Adipose tissue (tissue), 3 donors: ENCODE data around the gene SMARCB1. TPM values are rescaled to one million over a fixed set of nuclear protein-coding genes. Genes with fewer than 3 reads are reported as not detected.

Experiments used
- H3K27ac ChIP-seq: one replicate; pipeline ENCODE4 v1.5.1; 2013; ENCODE audit warnings: low read depth, low read length
- WGBS, 3 donors: extraction: QIAGEN DNeasy Blood & Tissue Kit; methylation state at CpG; one replicate each; pipeline ENCODE4 v1.1.7; 2013; 5-methylcytosine and 5-hydroxymethylcytosine counted together
- polyA plus RNA-seq, 3 donors: library from polyadenylated mRNA; stranded (reverse); fragments of 200-250 nt; gene quantifications; one replicate each; pipeline ENCODE4 v1.2.3, GENCODE V29; 2013
- donor health status: healthy with polysubstance abuse.
- donor health status: Bipolar disorder and iron deficiency.
- donor health status: healthy.

The SMARCB1 gene
- polyA plus RNA-seq, 3 donors: 33.5 to 50.1 (median 38.6) TPM

GRCh38 chr22:23756891-23757290 is 29.9 kb upstream of the SMARCB1 start:
- 44 to 63% (median 62%) methylated on average over 4 of the region's 4 CpGs for WGBS, 3 donors
- no peak overlapping the region for H3K27ac ChIP-seq

DNA sequence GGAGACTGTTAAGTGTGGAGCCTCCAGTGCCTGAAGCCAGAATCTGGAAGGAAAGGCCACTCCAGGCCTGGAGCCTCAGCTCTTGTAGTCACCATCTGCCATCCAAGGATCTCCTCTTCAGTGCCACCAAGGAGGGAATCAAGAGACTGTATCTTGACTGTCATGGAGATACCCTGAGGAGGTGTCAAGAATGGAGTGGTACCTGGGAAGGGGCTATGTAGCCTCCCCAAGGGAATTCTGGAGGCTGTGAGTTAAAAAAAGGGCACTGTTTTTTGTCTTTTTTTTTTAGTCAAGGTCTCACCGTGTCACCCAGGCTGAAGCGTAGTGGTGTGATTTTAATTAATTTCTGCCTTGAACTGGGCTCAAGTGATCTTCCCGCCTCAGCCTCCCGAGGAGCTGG is 27.2 kb upstream of the SMARCB1 start:
- WGBS, 3 donors: 85 to 90% (median 89%) methylated on average over 4 of the region's 4 CpGs

GRCh38 chr22:23760056-23760455 is 26.7 kb upstream of the SMARCB1 start:
- H3K27ac ChIP-seq: no peak overlapping the region
- 82 to 87% (median 85%) methylated on average over 6 of the region's 6 CpGs for WGBS, 3 donors

More for the DNA sequence above, 27.2 kb upstream of the SMARCB1 start:
- no peak overlapping the region for H3K27ac ChIP-seq

DNA sequence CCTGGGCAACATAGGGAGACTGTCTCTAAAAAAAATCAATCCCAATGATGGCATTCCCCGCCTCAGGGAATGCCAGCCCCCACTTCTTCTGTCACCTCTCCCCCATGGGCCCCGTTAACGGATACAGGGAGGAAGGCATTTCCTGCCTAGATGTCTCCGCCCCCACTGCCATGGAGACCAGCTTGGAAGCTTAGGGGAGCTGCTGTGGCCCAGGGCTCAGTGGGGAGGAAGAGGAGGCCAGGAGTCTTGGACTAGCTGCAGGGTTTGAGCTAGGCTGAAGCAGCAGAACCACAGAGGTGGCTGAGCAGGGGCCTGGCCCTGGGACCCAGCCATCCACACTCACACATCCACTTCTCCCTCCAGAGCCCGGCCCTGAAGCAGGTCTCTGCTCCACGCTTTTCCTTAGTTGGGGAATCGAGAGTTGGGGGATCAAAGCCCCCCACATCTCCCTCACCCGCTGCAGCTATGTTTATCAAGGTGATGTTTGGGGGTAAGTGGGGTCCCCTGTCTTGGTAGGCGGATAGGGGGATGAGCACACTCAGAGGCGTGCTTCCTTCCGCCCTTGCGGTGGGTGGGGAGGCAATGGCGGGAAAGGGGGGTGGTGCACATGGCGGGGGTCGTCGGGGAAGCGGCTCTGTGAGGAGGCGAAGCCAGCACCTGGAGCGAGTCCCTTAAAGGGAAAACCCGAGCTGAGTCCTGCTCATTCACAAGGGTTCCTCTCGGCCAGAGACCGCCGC is 23.8 kb upstream of the SMARCB1 start, which contains the start of gene C22orf15:
TSS of gene C22orf15 (plus strand) at position 149 of the 737 bp plus-strand sequence. CDS start at position 466, 317 bp downstream.
- WGBS, 3 donors: 26 to 63% (median 38%) methylated on average over 23 of the region's 23 CpGs
- H3K27ac ChIP-seq: no peak within 1 kb of the TSS

- WGBS, 3 donors: 28 to 55% (median 47%) methylated on average over 16 to 17 of the region's 17 CpGs
- no peak overlapping the region for H3K27ac ChIP-seq
These were observed 23.2 kb upstream of the SMARCB1 start for GRCh38 chr22:23763579-23763945.

GRCh38 chr22:23763954-23764353 is 22.8 kb upstream of the SMARCB1 start:
- no peak overlapping the region for H3K27ac ChIP-seq
- 61 to 80% (median 71%) methylated on average over 7 of the region's 7 CpGs for WGBS, 3 donors

- no peak overlapping the region for H3K27ac ChIP-seq
These were observed 21.6 kb upstream of the SMARCB1 start for GRCh38 chr22:23764899-23765881.

GRCh38 chr22:23767303-23767672 is 19.5 kb upstream of the SMARCB1 start:
- no peak overlapping the region for H3K27ac ChIP-seq
- WGBS, 3 donors: 9 to 13% (median 11%) methylated on average over 20 to 27 of the region's 27 CpGs

More at GRCh38 chr22:23764899-23765881, 21.6 kb upstream of the SMARCB1 start:
- 90 to 93% (median 91%) methylated on average over 9 of the region's 9 CpGs for WGBS, 3 donors

DNA sequence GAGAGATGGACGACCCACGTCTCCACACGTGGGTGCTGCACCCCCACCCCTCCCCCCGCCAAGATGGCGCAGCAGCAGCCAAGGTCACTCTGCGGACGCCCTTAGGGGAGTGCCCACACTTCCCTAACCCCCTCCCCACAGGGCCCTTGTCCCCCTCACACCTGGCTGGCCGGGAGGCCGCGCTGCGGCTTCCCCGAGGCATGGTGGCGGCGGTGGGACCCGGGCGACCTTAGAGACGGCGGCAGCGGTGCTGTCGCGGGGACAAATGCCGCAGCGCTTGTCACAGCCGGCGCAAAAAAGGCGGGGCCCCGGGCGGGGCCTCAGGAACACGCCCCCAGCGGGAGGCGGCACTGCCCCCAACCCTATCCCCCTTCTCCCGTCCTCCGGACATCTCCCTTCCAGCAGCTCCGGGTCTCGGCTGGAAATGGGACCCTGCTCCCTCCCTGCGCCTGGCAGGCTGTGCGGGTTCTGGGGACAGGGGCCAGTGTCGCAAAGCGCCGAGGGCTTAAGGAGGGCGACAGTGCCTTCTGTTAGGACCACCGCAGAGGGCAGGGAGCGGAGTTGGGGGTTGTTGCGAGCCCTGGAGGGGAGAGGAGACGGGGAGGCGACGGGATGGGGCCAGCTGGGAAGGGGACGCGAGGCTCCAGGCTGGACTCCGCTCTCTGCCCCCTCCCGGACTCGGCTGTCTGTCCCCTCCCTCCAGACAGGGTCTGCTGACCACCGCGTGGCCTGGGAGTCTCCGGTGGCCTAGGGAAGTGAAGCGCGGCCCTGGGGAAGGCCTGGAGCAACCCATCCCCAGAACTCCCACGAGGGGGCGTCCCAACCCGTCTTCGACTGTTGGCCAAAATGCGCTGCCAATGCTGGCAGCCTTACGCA is 18.9 kb upstream of the SMARCB1 start, which contains the start of gene CHCHD10:
TSS of gene CHCHD10 (minus strand) at position 300 of the 876 bp plus-strand sequence. CDS start at position 202, 98 bp downstream.
- 0 to 2% (median 1%) methylated on average over 50 to 63 of the region's 63 CpGs for WGBS, 3 donors
- H3K27ac ChIP-seq: no peak within 1 kb of the TSS

GRCh38 chr22:23769321-23769965 is 17.3 kb upstream of the SMARCB1 start:
- 64 to 69% (median 69%) methylated on average over 6 of the region's 6 CpGs for WGBS, 3 donors
- H3K27ac ChIP-seq: no peak overlapping the region

GRCh38 chr22:23772315-23772648 is 14.5 kb upstream of the SMARCB1 start:
- WGBS, 3 donors: 12 to 24% (median 19%) methylated on average over 5 to 6 of the region's 6 CpGs
- no peak overlapping the region for H3K27ac ChIP-seq

DNA sequence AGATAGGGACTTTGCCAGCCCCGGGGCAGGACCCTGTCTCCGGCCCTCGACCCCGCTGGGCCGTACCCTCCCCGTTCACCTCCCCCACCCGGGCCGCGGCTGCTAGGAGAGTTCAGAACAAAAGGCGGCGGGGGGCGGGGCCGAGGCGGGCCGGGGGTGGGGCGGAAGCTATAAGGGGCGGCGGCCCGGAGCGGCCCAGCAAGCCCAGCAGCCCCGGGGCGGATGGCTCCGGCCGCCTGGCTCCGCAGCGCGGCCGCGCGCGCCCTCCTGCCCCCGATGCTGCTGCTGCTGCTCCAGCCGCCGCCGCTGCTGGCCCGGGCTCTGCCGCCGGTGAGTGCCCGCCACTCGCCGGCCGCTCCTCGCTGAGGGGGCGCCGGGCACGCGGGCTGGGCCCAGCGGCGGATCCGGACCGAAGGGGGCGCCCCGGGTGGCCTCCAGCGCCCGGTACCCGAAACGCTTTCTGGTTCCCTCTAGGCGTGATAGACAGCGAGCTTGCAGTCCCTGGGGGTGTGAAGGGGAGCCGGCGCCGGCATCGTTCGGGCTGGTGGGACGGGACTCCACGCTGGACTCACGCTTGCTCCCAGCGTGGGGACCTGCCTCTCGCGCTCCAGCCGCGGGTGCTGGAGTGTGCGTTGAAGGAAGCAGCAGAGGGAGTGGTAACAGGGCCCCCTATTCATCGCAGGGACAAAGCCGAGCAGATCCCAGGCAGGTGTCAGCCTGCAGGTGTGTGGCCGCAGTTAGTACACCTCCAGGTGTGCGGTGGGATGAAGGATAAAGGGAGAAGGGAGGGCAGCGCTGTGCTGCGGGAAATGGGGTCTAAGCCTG is 13.9 kb upstream of the SMARCB1 start, which contains the start of gene MMP11:
TSS of gene MMP11 (plus strand) at position 201 of the 825 bp plus-strand sequence. CDS start at position 223, 22 bp downstream.
- no peak within 1 kb of the TSS for H3K27ac ChIP-seq
- 7 to 8% (median 7%) methylated on average over 59 to 79 of the region's 79 CpGs for WGBS, 3 donors

GRCh38 chr22:23773483-23774113 is 13.2 kb upstream of the SMARCB1 start:
- WGBS, 3 donors: 73 to 84% (median 75%) methylated on average over 7 of the region's 7 CpGs
- no peak overlapping the region for H3K27ac ChIP-seq

GRCh38 chr22:23774114-23774921 is 12.4 kb upstream of the SMARCB1 start:
- WGBS, 3 donors: 60 to 77% (median 67%) methylated on average over 12 of the region's 12 CpGs

DNA sequence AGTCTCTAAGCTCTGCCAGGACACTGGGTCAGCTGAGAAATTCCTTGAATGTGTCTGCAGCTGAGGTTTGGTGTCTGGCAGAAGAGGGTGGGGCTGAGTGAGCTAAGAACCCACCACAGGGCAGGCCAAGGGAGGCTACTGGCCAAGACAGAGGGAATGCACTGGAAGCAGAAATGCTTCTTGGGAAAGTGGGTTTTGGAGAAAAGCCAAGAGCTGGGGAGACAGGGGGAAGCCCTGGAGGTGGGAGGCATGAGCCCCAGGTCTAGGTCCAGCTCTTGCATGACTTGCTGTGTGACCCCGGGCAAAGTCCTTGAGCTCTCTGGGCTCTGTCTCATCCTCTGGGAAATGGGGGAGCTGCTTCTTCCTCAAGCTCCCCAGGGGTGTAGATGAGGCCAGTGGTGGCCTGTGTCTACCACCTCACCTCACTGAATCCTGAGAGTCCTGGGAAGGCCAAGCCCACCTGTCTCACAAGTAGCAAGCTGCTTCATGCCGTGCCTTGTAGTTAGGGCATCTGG is 11.8 kb upstream of the SMARCB1 start:
- WGBS, 3 donors: 81 to 85% (median 82%) methylated on average over 2 of the region's 2 CpGs
- H3K27ac ChIP-seq: no peak overlapping the region

More at GRCh38 chr22:23774114-23774921, 12.4 kb upstream of the SMARCB1 start:
- no peak overlapping the region for H3K27ac ChIP-seq
